B cell (primary cell): Measurements from ENCODE around the gene PTPRN2. TPM values are rescaled to one million over a fixed set of nuclear protein-coding genes. Genes with fewer than 3 reads are reported as not detected.
A peak's percentile ranks its signal among the peaks of the same experiment; 100 is the strongest.

Experiments
- ATAC-seq: fragments of 200-7000 bp; cut with Tn5 transposase; one replicate; pipeline ENCODE4 v1.10.0; 2021; ENCODE audit warnings: low read depth, mild to moderate bottlenecking, moderate number of reproducible peaks, moderate library complexity
- CTCF ChIA-PET: fragments of 350-600 bp; sonication (Branson Sonifier 250); formaldehyde crosslinking; loops from one replicate; lab custom pipeline; 2021; ENCODE audit warnings: antibody characterized with exemption, inconsistent platforms; lab: Charles Lee
- POLR2A ChIA-PET: fragments of 350-600 bp; sonication (Branson Sonifier 250); formaldehyde crosslinking; loops from one replicate; lab custom pipeline; 2021; ENCODE audit warnings: antibody characterized with exemption; lab: Charles Lee
- DNase-seq: peaks from one replicate; pipeline ENCODE4 v3.0.0; 2013
- H2AFZ ChIP-seq: 2 replicates; pipeline ENCODE4 v1.6.1; 2012; ENCODE audit warnings: mild to moderate bottlenecking, low read depth, low read length; ENCODE audit not compliant: insufficient read depth, poor library complexity, severe bottlenecking
- H3K27ac ChIP-seq, 2 donors: 1 replicate in 1 of 2; 2 replicates in 1 of 2; pipeline ENCODE4 v1.5.1; 2012 to 2013; ENCODE audit warnings: low read length in 2 of 2, mild to moderate bottlenecking in 2 of 2, moderate library complexity in 1 of 2
- H3K27me3 ChIP-seq, 4 experiments: fragments of 200-600 bp in 1 of 4; sonication (generic) in 1 of 4; replicated peaks in 1 of 4; 1 replicate in 2 of 4; 2 replicates in 2 of 4; pipeline versions ENCODE4 v1.6.1 to v1.7.0; 2013 to 2016; ENCODE audit warnings: low read length in 3 of 4, mild to moderate bottlenecking in 2 of 4, mixed read lengths in 1 of 4, moderate library complexity in 1 of 4; ENCODE audit not compliant: insufficient read depth in 4 of 4, control insufficient read depth in 3 of 4; ENCODE audit errors: control extremely low read depth in 1 of 4
- H3K36me3 ChIP-seq, 2 experiments: replicated peaks in 1 of 2; 1 replicate in 1 of 2; 2 replicates in 1 of 2; pipeline versions ENCODE4 v1.6.1 to v1.7.1; 2013; ENCODE audit warnings: low read length in 1 of 2; ENCODE audit not compliant: insufficient read depth in 2 of 2, control insufficient read depth in 1 of 2; ENCODE audit errors: control extremely low read depth in 1 of 2, extremely low read depth in 1 of 2
- H3K4me1 ChIP-seq, 2 donors: fragments of 200-600 bp in 1 of 2; sonication (generic) in 1 of 2; 1 replicate in 1 of 2; 2 replicates in 1 of 2; pipeline versions ENCODE4 v1.5.1 to v1.6.1; 2013 to 2017; ENCODE audit warnings: low read length in 2 of 2; ENCODE audit not compliant: control insufficient read depth in 2 of 2, insufficient read depth in 2 of 2
- H3K4me2 ChIP-seq: replicated peaks from 2 replicates; pipeline ENCODE3; 2012; ENCODE audit warnings: mild to moderate bottlenecking, low read depth, low read length; ENCODE audit not compliant: poor library complexity, severe bottlenecking
- H3K4me3 ChIP-seq, 5 experiments: fragments of 200-600 bp in 1 of 5; sonication (generic) in 1 of 5; 1 replicate in 3 of 5; 2 replicates in 2 of 5; pipeline versions ENCODE4 v1.5.1 to v1.7.0; 2011 to 2016; ENCODE audit warnings: low read length in 4 of 5, mild to moderate bottlenecking in 4 of 5, low read depth in 2 of 5, control low read depth in 1 of 5, moderate library complexity in 1 of 5; ENCODE audit not compliant: insufficient read depth in 1 of 5; ENCODE audit errors: control extremely low read depth in 1 of 5, extremely low read depth in 1 of 5
- H3K79me2 ChIP-seq: fragments of 200-600 bp; sonication (generic); one replicate; pipeline ENCODE4 v1.6.0; 2016; ENCODE audit warnings: low read length; ENCODE audit not compliant: control insufficient read depth, insufficient read depth
- H3K9ac ChIP-seq: fragments of 200-600 bp; sonication (generic); 2 replicates; pipeline ENCODE4 v1.6.1; 2017; ENCODE audit warnings: mild to moderate bottlenecking, low read length, moderate library complexity
- H3K9me3 ChIP-seq, 3 donors: one replicate each; pipeline versions ENCODE4 v1.6.1 to v1.7.1; 2013; ENCODE audit warnings: low read length in 2 of 3; ENCODE audit not compliant: control insufficient read depth in 2 of 3, insufficient read depth in 1 of 3; ENCODE audit errors: control extremely low read depth in 1 of 3
- H4K20me1 ChIP-seq: 2 replicates; pipeline ENCODE4 v1.6.0; 2012; ENCODE audit warnings: mild to moderate bottlenecking, low read length; ENCODE audit not compliant: insufficient read depth, control insufficient read depth, poor library complexity, severe bottlenecking
- H3K27ac Mint-ChIP-seq: one replicate; pipeline ENCODE4 v1.8.0; 2021; ENCODE audit warnings: mixed read lengths
- H3K27me3 Mint-ChIP-seq: one replicate; pipeline ENCODE4 v1.8.0; 2021; ENCODE audit warnings: mixed read lengths
- H3K4me1 Mint-ChIP-seq: one replicate; pipeline ENCODE4 v1.8.0; 2021; ENCODE audit warnings: mixed read lengths
- H3K4me3 Mint-ChIP-seq: one replicate; pipeline ENCODE4 v1.8.0; 2021; ENCODE audit warnings: mixed read lengths
- H3K9me3 Mint-ChIP-seq: one replicate; pipeline ENCODE4 v1.8.0; 2022; ENCODE audit warnings: mixed read lengths; ENCODE audit not compliant: insufficient read depth
- EZH2 ChIP-seq: IDR thresholded peaks from 2 replicates; pipeline ENCODE4 v1.6.1; 2012; ENCODE audit warnings: borderline replicate concordance, low read depth, mild to moderate bottlenecking, moderate library complexity, low read length; ENCODE audit not compliant: insufficient read depth, poor library complexity, severe bottlenecking
- WGBS: methylation state at CpG from one replicate; pipeline ENCODE4 v1.1.5; 2013; ENCODE audit warnings: missing lambda C conversion rate; ENCODE audit not compliant: insufficient coverage; 5-methylcytosine and 5-hydroxymethylcytosine counted together
- intact Hi-C: fragments of 100-400 bp; cut with micrococcal nuclease; formaldehyde crosslinking; loops from one replicate; pipeline ENCODE4 v1.10.0; 2022
- polyA plus RNA-seq: library from polyadenylated mRNA; depleted of rRNA; stranded (reverse); fragments of >200 nt; gene quantifications from 2 replicates; pipeline ENCODE4 v1.2.3, GENCODE V29; 2012
- total RNA-seq, 2 donors: library from RNA; stranded (reverse); fragments of 120-200 nt in 1 of 2; gene quantifications; 1 replicate in 1 of 2; 2 replicates in 1 of 2; pipeline versions ENCODE4 v1.2.3 to v1.2.4, GENCODE V29; 2013 to 2022
- TF ChIP-seq, protein P1 (sequence below): fragments of 200-600 bp; IDR thresholded peaks from one replicate; pipeline ENCODE4 v1.8.0; 2022; ENCODE audit warnings: antibody characterized with exemption, mild to moderate bottlenecking

PTPRN2 gene
- total and polyA plus RNA-seq, 2 donors (not counting 1 experiment from before 2014, with no cell fraction given) = 2.0 to 5.0 TPM

DNA sequence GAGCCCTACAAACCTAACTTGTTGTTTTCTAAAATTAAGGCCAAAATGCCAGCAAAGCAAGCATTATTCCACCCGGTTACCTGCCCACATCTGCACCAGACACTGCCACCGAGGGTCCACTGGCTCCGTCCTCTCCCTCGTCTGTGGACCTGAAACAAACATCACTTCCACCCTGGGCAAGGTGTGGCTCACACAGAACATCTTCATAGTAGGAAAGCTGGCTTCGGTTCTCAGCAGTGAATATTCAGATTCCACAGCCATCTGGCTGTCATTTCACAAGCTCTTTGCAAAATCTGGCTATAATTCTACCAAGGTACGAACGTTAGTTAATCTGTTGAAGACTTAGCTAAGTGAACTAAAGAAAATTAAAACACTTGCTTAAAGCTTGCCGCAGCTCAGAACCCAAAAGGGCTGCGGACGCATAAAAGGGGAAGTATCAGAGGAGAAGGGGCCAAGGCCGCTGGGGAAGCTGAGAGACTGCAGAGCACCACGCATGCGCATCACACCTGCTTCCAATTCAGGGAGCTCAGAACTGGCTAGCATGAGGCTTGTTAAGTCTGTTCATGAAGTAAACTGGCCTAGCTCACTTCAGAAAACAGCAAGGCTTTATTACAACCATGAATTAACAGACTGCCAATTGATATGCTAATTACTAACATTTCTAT, 46.1 kb downstream of the PTPRN2 start:
- H3K4me3 Mint-ChIP-seq = peak overlapping the region; percentile 71

GRCh38 chr7:158539711-158540146, 47.9 kb downstream of the PTPRN2 start:
- Histone ChIP-seq H3K36me3 (no peaks in the 10 kb centered on the region), H3K9ac (no peak overlapping the region), H3K4me3 (no peak overlapping the region), H3K4me1 (peaks cover 0 to 12% of the 10 kb centered on the region in 2 donors), H3K79me2 (no peaks in the 10 kb centered on the region), H3K27me3 (no peaks in the 10 kb centered on the region), H4K20me1 (no peaks in the 10 kb centered on the region), H2AFZ (no peak overlapping the region), H3K4me2 (no peak overlapping the region), H3K27ac (no peak overlapping the region), H3K9me3 (peaks cover 0 to 5% (median 0%) of the 10 kb centered on the region in 3 donors)
- 99% methylated on average over 12 of the region's 12 CpGs for WGBS
- H3K4me1 Mint-ChIP-seq = peaks cover 15% of the 10 kb centered on the region
- no peak overlapping the region for H3K27ac Mint-ChIP-seq
- no peaks in the 10 kb centered on the region for H3K9me3 Mint-ChIP-seq
- TF ChIP-seq, protein P1, sequence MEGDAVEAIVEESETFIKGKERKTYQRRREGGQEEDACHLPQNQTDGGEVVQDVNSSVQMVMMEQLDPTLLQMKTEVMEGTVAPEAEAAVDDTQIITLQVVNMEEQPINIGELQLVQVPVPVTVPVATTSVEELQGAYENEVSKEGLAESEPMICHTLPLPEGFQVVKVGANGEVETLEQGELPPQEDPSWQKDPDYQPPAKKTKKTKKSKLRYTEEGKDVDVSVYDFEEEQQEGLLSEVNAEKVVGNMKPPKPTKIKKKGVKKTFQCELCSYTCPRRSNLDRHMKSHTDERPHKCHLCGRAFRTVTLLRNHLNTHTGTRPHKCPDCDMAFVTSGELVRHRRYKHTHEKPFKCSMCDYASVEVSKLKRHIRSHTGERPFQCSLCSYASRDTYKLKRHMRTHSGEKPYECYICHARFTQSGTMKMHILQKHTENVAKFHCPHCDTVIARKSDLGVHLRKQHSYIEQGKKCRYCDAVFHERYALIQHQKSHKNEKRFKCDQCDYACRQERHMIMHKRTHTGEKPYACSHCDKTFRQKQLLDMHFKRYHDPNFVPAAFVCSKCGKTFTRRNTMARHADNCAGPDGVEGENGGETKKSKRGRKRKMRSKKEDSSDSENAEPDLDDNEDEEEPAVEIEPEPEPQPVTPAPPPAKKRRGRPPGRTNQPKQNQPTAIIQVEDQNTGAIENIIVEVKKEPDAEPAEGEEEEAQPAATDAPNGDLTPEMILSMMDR = no peak
- TF ChIP-seq EZH2 = no peak
- H3K4me3 Mint-ChIP-seq = no peak overlapping the region
- ChIA-PET POLR2A (interaction anchor here (0.7 kb wide), 1 partner anchor 13 kb away, joined by 3 read pairs; no protein-coding TSS in a partner anchor), CTCF (no interaction called here)
- DNase-seq = no peak
- peaks cover 3% of the 10 kb centered on the region for H3K27me3 Mint-ChIP-seq
- no peak for ATAC-seq
- intact Hi-C loops = no loop called here

More for the DNA sequence above, 46.1 kb downstream of the PTPRN2 start:
- intact Hi-C loops = no loop called here
- H4K20me1 ChIP-seq = no peaks in the 10 kb centered on the region
- no peaks in the 10 kb centered on the region for H3K36me3 ChIP-seq
- ATAC-seq (peak; percentile 86), DNase-seq (peak; percentile 79)
- POLR2A ChIA-PET = no interaction called here
- H3K9me3 ChIP-seq = no peaks in the 10 kb centered on the region
- H3K27ac Mint-ChIP-seq = peak overlapping the region; percentile 1
- CTCF ChIA-PET = interaction anchor here (0.9 kb wide), 1 partner anchor 163 kb away, joined by 3 read pairs; the partner anchor contains the start of gene NCAPG2
- peaks cover 0 to 12% of the 10 kb centered on the region in 2 donors for H3K4me1 ChIP-seq
- H3K4me3 ChIP-seq = peak overlapping the region in 1 of 5 experiments; percentile 38
- H3K9ac ChIP-seq = peak overlapping the region; percentile 64
- 9% methylated on average over 11 of the region's 13 CpGs for WGBS
- H3K27ac ChIP-seq = no peak overlapping the region
- TF ChIP-seq EZH2 = no peak
- TF ChIP-seq, protein P1 = no peak
- H3K4me1 Mint-ChIP-seq = peaks cover 13% of the 10 kb centered on the region
- H3K4me2 ChIP-seq = peak overlapping the region; percentile 70
- no peaks in the 10 kb centered on the region for H3K9me3 Mint-ChIP-seq
- no peaks in the 10 kb centered on the region for H3K27me3 ChIP-seq
- no peaks in the 10 kb centered on the region for H3K79me2 ChIP-seq
- no peaks in the 10 kb centered on the region for H3K27me3 Mint-ChIP-seq
- peak overlapping the region; percentile 82 for H2AFZ ChIP-seq
